ENCODE measurements around the gene PROSER3. TPM values are rescaled to one million over a fixed set of nuclear protein-coding genes. Genes with fewer than 3 reads are reported as not detected.

The PROSER3 gene
- polyA plus RNA-seq, 3 donors = 1.8 to 14.7 (median 2.9) TPM

DNA sequence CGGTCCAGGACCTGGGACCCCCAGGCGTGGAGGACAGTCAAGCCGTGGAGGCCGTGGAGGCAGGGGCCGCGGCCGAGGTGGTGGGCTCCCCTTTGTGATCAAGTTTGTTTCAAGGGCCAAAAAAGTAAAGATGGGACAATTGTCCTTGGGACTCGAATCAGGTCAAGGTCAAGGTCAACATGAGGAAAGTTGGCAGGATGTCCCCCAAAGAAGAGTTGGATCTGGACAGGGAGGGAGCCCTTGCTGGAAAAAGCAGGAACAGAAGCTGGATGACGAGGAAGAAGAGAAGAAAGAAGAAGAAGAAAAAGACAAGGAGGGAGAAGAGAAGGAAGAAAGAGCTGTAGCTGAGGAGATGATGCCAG, 37.8 kb upstream of the PROSER3 start:
- Mint-ChIP-seq H3K36me3 (peaks cover 44 to 50% of the 10 kb centered on the region in 2 donors), H3K4me1 (peaks cover 30% of the 10 kb centered on the region), H3K4me3 (no peak overlapping the region), H3K27me3 (ENCODE audit: low read depth in 3 of 3) (peaks cover 1 to 5% (median 2%) of the 10 kb centered on the region in 3 donors), H3K27ac (peak overlapping the region in 3 of 7 donors; percentile 17 to 60 (median 37)), H3K9me3 (no peaks in the 10 kb centered on the region)
- Histone ChIP-seq H3K4me3 (replicated peaks in 1 of 3; ENCODE audit: low read depth in 2 of 3, low read length in 3 of 3) (no peak overlapping the region), H2AFZ (ENCODE audit: insufficient read depth, low read depth, low read length, poor library complexity, severe bottlenecking) (no peak overlapping the region), H3K9ac (ENCODE audit: insufficient read depth, low read length, poor library complexity, severe bottlenecking) (no peak overlapping the region), H4K20me1 (ENCODE audit: insufficient read depth, low read length) (peaks cover 48% of the 10 kb centered on the region), H3K4me1 (ENCODE audit: control insufficient read depth in 1 of 2, insufficient read depth in 2 of 2, low read length in 2 of 2) (peaks cover 23 to 37% of the 10 kb centered on the region in 2 donors), H3K79me2 (ENCODE audit: insufficient read depth, low read length) (peaks cover 33% of the 10 kb centered on the region), H3K4me2 (replicated peaks; ENCODE audit: extremely low read depth, low read length, poor library complexity, severe bottlenecking) (no peak overlapping the region), H3K27me3 (ENCODE audit: control insufficient read depth in 2 of 2, insufficient read depth in 2 of 2, low read length in 2 of 2) (no peaks in the 10 kb centered on the region), H3K36me3 (replicated peaks in 1 of 2; ENCODE audit: control insufficient read depth in 1 of 2, insufficient read depth in 2 of 2, low read length in 2 of 2) (peaks cover 48 to 58% of the 10 kb centered on the region in 2 donors), H3K9me3 (replicated peaks in 1 of 2; ENCODE audit: control insufficient read depth in 1 of 2, insufficient read depth in 1 of 2, low read length in 2 of 2) (no peaks in the 10 kb centered on the region), H3K27ac (ENCODE audit: low read depth in 1 of 2, low read length in 2 of 2) (no peak overlapping the region)
- WGBS (ENCODE audit: insufficient coverage) = 97% methylated on average over 9 of the region's 9 CpGs
- no peak for DNase-seq
- intact Hi-C loops (cut with micrococcal nuclease) = no loop called here
- TF ChIP-seq, protein P1, sequence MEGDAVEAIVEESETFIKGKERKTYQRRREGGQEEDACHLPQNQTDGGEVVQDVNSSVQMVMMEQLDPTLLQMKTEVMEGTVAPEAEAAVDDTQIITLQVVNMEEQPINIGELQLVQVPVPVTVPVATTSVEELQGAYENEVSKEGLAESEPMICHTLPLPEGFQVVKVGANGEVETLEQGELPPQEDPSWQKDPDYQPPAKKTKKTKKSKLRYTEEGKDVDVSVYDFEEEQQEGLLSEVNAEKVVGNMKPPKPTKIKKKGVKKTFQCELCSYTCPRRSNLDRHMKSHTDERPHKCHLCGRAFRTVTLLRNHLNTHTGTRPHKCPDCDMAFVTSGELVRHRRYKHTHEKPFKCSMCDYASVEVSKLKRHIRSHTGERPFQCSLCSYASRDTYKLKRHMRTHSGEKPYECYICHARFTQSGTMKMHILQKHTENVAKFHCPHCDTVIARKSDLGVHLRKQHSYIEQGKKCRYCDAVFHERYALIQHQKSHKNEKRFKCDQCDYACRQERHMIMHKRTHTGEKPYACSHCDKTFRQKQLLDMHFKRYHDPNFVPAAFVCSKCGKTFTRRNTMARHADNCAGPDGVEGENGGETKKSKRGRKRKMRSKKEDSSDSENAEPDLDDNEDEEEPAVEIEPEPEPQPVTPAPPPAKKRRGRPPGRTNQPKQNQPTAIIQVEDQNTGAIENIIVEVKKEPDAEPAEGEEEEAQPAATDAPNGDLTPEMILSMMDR (IDR thresholded peaks at IDR 0.05) = no peak

- no peak overlapping the region for H3K4me2 ChIP-seq (replicated peaks; ENCODE audit: extremely low read depth, low read length, poor library complexity, severe bottlenecking)
- no peaks in the 10 kb centered on the region for H3K9me3 ChIP-seq (replicated peaks in 1 of 2; ENCODE audit: control insufficient read depth in 1 of 2, insufficient read depth in 1 of 2, low read length in 2 of 2)
- no peak overlapping the region for H3K9ac ChIP-seq (ENCODE audit: insufficient read depth, low read length, poor library complexity, severe bottlenecking)
- peaks cover 48% of the 10 kb centered on the region for H4K20me1 ChIP-seq (ENCODE audit: insufficient read depth, low read length)
- WGBS (ENCODE audit: insufficient coverage) = 97% methylated on average over 17 of the region's 17 CpGs
- no peak for DNase-seq
- no peak overlapping the region for H3K4me3 ChIP-seq (replicated peaks in 1 of 3; ENCODE audit: low read depth in 2 of 3, low read length in 3 of 3)
- H3K36me3 Mint-ChIP-seq = peaks cover 49 to 55% of the 10 kb centered on the region in 2 donors
- H3K27ac ChIP-seq (ENCODE audit: low read depth in 1 of 2, low read length in 2 of 2) = no peak overlapping the region
- H3K4me1 Mint-ChIP-seq = peaks cover 27% of the 10 kb centered on the region
- peak overlapping the region in 1 of 7 donors; percentile 54 for H3K27ac Mint-ChIP-seq
- peaks cover 33% of the 10 kb centered on the region for H3K79me2 ChIP-seq (ENCODE audit: insufficient read depth, low read length)
- peaks cover 1 to 4% (median 3%) of the 10 kb centered on the region in 3 donors for H3K27me3 Mint-ChIP-seq (ENCODE audit: low read depth in 3 of 3)
- no peak overlapping the region for H3K4me3 Mint-ChIP-seq
- TF ChIP-seq, protein P1 (IDR thresholded peaks at IDR 0.05) = no peak
- no peaks in the 10 kb centered on the region for H3K27me3 ChIP-seq (ENCODE audit: control insufficient read depth in 2 of 2, insufficient read depth in 2 of 2, low read length in 2 of 2)
- H2AFZ ChIP-seq (ENCODE audit: insufficient read depth, low read depth, low read length, poor library complexity, severe bottlenecking) = no peak overlapping the region
- H3K36me3 ChIP-seq (replicated peaks in 1 of 2; ENCODE audit: control insufficient read depth in 1 of 2, insufficient read depth in 2 of 2, low read length in 2 of 2) = peaks cover 53 to 63% of the 10 kb centered on the region in 2 donors
- H3K4me1 ChIP-seq (ENCODE audit: control insufficient read depth in 1 of 2, insufficient read depth in 2 of 2, low read length in 2 of 2) = peaks cover 21 to 34% of the 10 kb centered on the region in 2 donors
- intact Hi-C loops (cut with micrococcal nuclease) = no loop called here
- H3K9me3 Mint-ChIP-seq = no peaks in the 10 kb centered on the region
Measured at GRCh38 chr19:35720648-35721047, 37.3 kb upstream of the PROSER3 start.

Data from CD14-positive monocyte (primary cell).